ENCODE measurements around the gene INAFM2.

The INAFM2 gene

DNA sequence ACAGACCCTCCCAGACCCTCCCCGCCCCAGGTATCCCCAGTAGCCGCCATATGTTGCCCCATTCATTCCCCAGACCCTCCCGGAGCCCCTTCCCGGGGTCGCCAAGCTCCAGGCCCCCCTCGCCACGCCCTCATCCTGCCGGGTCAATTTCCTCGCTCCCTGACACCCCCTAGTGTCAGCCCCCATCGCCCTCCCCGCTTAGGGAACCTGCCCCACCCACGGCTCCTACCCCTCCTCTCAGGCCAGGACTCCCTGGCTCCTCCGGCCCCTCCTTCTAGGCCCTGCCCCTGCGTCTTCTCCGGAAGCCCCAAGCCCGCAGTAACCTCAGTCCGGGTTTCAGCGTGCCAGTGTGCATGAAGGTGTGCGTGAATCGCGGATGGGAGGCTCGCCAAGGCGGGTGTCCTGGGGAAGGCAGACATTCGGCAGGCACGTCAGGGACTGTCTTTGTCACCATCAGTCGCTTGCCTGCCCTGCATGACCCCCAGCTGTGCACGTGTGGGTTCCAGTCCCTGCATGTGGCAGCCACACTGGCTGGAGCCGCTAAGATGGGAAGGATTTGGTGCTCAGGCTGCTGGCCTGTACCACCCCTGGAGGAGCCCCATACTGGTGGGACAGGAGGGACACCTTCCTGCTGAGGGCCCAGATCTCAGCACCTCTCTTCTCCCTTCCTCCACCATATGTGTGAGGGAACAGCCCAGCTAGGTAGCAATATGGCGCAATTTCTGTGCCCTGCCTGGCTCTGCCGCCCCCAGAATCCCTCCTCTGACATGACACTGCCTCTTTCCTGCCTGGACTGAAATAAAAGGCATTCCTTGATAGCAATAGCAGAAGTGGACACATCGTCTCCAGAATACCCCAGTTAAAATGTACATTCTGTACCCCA, 35.2 kb downstream of the INAFM2 start:
- TF ChIP-seq, protein P1, sequence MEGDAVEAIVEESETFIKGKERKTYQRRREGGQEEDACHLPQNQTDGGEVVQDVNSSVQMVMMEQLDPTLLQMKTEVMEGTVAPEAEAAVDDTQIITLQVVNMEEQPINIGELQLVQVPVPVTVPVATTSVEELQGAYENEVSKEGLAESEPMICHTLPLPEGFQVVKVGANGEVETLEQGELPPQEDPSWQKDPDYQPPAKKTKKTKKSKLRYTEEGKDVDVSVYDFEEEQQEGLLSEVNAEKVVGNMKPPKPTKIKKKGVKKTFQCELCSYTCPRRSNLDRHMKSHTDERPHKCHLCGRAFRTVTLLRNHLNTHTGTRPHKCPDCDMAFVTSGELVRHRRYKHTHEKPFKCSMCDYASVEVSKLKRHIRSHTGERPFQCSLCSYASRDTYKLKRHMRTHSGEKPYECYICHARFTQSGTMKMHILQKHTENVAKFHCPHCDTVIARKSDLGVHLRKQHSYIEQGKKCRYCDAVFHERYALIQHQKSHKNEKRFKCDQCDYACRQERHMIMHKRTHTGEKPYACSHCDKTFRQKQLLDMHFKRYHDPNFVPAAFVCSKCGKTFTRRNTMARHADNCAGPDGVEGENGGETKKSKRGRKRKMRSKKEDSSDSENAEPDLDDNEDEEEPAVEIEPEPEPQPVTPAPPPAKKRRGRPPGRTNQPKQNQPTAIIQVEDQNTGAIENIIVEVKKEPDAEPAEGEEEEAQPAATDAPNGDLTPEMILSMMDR (IDR thresholded peaks at IDR 0.05; ENCODE audit: low read depth, low read length), result no peak
- peak overlapping the region; percentile 45 for H3K4me3 ChIP-seq (ENCODE audit: low read depth, low read length)

DNA sequence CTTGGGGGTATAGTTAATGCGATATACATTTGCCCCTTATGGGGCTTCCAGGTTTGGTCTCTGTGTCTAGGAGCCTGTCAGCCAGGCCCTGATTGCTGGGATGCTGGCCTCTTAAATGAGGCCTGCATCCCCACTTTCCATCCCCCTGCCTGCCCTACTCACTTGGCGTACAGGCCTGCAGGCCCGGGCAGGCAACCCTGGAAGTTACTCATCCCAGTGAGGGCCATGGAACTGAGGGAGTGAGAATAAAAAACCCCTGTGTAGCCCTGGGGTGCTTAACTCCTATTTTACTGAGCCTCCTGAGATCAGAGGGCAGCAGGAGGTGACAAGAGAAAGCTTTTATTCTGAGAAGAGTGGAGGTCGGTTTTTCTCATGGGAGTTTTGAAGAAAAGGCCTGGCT, 36.5 kb downstream of the INAFM2 start:
- TF ChIP-seq, protein P1 (IDR thresholded peaks at IDR 0.05; ENCODE audit: low read depth, low read length), result no peak
- no peak overlapping the region for H3K4me3 ChIP-seq (ENCODE audit: low read depth, low read length)

DNA sequence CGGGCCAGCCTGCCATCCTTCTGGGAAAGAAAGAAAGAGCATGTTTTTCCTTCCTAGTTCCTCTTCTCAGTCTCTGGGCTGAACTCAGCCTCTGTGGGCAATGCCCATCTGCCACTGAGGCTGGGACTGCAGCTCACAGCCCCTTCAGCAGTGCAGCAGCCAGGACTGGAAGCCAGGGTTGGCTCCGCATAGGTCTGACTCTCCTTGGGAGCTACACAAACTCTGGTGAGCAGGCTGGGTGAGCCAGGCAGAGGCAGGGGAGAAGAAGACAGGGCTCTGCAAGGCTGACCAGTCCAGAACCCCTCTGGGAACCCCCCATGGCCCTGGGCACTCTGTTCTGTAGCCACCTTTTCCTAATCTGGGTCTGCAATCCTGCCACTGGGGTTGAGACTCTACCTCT, 38.1 kb downstream of the INAFM2 start:
- TF ChIP-seq, protein P1 (IDR thresholded peaks at IDR 0.05; ENCODE audit: low read depth, low read length), result no peak

DNA sequence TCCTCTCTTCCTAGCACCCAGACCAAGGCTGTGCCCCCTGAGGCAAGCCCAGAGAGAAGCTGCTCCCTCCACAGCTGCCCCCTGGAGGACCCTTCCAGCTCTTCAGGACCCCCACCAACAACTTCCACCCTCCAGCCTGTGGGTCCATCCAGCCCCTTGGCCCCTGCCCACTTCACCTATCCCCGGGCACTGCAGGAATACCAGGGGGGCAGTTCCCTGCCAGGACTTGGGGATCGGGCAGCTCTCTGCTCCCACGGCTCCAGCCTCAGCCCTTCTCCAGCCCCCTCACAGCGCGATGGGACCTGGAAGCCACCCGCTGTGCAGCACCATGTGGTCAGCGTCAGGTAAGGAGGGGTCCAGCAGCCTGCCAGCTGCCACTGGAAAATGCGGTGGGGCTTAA, 40.1 kb downstream of the INAFM2 start:
- TF ChIP-seq, protein P1 (IDR thresholded peaks at IDR 0.05; ENCODE audit: low read depth, low read length), result no peak
- H3K4me3 ChIP-seq (ENCODE audit: low read depth, low read length), result no peak overlapping the region

More for the DNA sequence above, 38.1 kb downstream of the INAFM2 start:
- H3K4me3 ChIP-seq (ENCODE audit: low read depth, low read length), result no peak overlapping the region

DNA sequence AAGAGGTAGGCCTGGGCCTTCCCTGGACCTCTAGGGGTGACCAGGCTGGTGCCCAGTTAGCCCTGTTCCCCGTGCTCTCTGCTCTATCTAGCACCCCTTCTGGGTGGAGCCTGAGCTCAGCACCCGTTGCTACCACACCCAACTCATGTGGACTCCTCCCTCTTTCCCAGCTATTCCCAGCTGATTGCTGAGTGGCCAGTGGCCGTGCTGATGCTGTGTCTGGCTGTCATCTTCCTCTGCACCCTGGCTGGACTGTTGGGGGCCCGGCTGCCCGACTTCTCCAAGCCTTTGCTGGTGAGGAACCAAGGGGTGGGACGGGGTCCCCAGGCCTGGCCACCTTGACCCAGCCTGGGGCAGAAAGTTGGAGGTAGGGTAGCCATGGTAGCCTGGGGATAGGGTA, 40.8 kb downstream of the INAFM2 start:
- H3K4me3 ChIP-seq (ENCODE audit: low read depth, low read length), result no peak overlapping the region
- TF ChIP-seq, protein P1 (IDR thresholded peaks at IDR 0.05; ENCODE audit: low read depth, low read length), result no peak

DNA sequence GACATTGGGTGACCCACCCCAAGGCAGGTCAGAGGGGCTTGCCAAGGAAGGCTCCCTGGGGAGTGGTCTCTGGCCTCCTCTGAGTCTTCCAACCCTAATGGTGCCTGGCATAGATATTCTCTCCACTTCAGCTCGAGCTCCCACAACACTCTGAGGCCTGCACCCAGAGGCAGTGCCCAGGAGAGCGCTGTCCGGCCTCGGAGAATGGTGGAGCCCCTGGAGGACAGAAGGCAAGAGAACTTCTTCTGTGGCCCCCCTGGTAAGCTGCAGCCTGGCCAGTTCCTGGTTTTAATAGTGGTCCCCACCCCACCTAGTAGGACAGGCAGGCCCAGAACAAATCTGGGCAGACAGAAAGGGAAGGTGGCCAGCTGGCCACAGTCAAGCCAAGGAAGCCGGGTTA, 41.5 kb downstream of the INAFM2 start:
- TF ChIP-seq, protein P1 (IDR thresholded peaks at IDR 0.05; ENCODE audit: low read depth, low read length), result no peak
- H3K4me3 ChIP-seq (ENCODE audit: low read depth, low read length), result no peak overlapping the region

DNA sequence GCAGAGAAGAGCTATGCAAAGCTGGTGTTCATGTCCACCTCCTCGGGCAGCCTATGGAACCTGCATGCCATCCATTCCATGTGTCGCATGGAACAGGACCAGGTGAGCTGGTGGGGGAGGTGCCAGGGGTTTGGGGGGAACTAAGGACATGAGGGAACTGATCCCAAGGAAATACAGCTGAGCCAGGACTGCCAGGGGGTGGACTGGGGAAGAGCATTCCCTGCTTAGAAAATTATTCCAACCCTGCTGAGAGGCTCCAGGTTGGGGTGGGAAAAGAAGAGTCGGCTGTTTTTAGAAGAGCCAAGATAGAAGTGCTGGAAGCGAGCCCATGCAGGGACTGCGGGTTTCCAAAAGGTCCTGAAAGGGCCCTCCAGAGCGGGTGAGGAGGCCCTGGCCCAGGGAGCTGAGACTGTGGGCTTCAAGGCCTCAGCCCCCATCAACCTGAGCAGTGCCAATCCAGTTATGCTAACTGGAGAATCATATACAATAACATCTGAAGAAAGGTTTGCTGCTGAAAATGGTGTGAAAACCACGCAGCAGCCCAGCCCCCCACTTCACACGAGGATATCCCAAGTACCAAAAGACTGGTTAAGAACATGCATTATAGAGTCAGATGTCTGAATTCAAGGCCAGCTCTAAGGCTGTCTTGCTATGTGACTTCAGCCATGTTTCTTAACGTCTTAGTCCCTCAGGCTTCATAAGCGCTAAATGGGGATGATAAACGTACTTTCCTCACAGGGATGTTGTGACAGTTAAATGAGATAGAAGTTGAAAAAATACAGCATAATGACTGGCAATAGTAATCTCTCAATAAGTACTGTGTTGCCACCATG, 42.3 kb downstream of the INAFM2 start:
- TF ChIP-seq, protein P1 (IDR thresholded peaks at IDR 0.05; ENCODE audit: low read depth, low read length), result no peak
- H3K4me3 ChIP-seq (ENCODE audit: low read depth, low read length), result no peak overlapping the region

All from WI38 (cell line).